ENCODE data around the gene RAI1. TPM values are rescaled to one million over a fixed set of nuclear protein-coding genes. Genes with fewer than 3 reads are reported as not detected.
"Not testable (repeated sequence)": the region's sequence is repeated elsewhere in the genome, so short reads cannot be mapped to it uniquely, and the experiment has no call there.

The RAI1 gene
- total RNA-seq, 2 experiments from 2014 or later, result 17.1 to 49.4 TPM

GRCh38 chr17:17685775-17686291 is 4.6 kb downstream of the RAI1 start:
- Histone ChIP-seq H3K79me2 (ENCODE audit: insufficient read depth, low read depth, low read length) (peaks cover 71% of the 10 kb centered on the region), H3K36me3 (ENCODE audit: insufficient read depth, low read length) (peaks cover 16% of the 10 kb centered on the region; the same call in 1 of the 2 replicates), H3K27ac (ENCODE audit: low read depth, low read length, poor library complexity, severe bottlenecking) (no peak overlapping the region), H3K9me3 (ENCODE audit: low read length) (no peaks in the 10 kb centered on the region), H3K4me1 (ENCODE audit: insufficient read depth, low read length, poor library complexity, severe bottlenecking) (peaks cover 59% of the 10 kb centered on the region), H3K9me2 (ENCODE audit: insufficient read depth, low read length) (no peaks in the 10 kb centered on the region), H2AFZ (ENCODE audit: low read length) (no peak overlapping the region), H4K20me1 (ENCODE audit: insufficient read depth, low read length) (no peaks in the 10 kb centered on the region; the same call in 1 of the 2 replicates), H3K4me3 (ENCODE audit: low read depth, low read length, poor library complexity, severe bottlenecking) (no peak overlapping the region), H3K4me2 (ENCODE audit: low read length) (peak overlapping the region; percentile 0; the same call in 1 of the 2 replicates)
- TF ChIP-seq EZH2phosphoT487 (IDR thresholded peaks at IDR 0.05; ENCODE audit: borderline replicate concordance, low read depth, low read length) (no peak), CTCF (conservative IDR thresholded peaks at IDR 0.05; ENCODE audit: low read length) (no peak)
- ChIA-PET CTCF (ENCODE audit: unreplicated experiment) (no interaction called here), POLR2A (no interaction called here)
- intact Hi-C loops (cut with micrococcal nuclease; ENCODE audit: unreplicated experiment), result no loop called here
- no TSS peak for BruUV-seq (replicated peaks)
- no peak for DNase-seq (ENCODE audit: low spot score)

- H2AFZ ChIP-seq (ENCODE audit: low read length), result no peak overlapping the region
- BruUV-seq (replicated peaks), result no TSS peak
- H3K4me1 ChIP-seq (ENCODE audit: insufficient read depth, low read length, poor library complexity, severe bottlenecking), result peaks cover 79% of the 10 kb centered on the region
- ChIA-PET POLR2A (no interaction called here), CTCF (ENCODE audit: unreplicated experiment) (no interaction called here)
- H3K27ac ChIP-seq (ENCODE audit: low read depth, low read length, poor library complexity, severe bottlenecking), result no peak overlapping the region
- H3K9me3 ChIP-seq (ENCODE audit: low read length), result no peaks in the 10 kb centered on the region
- H3K4me3 ChIP-seq (ENCODE audit: low read depth, low read length, poor library complexity, severe bottlenecking), result no peak overlapping the region
- H4K20me1 ChIP-seq (ENCODE audit: insufficient read depth, low read length), result 0 out of 2 replicates have a peak, but pooled peaks cover 4% of the 10 kb centered on the region
- TF ChIP-seq EZH2phosphoT487 (IDR thresholded peaks at IDR 0.05; ENCODE audit: borderline replicate concordance, low read depth, low read length) (no peak), CTCF (conservative IDR thresholded peaks at IDR 0.05; ENCODE audit: low read length) (no peak)
- H3K36me3 ChIP-seq (ENCODE audit: insufficient read depth, low read length), result peaks cover 9% of the 10 kb centered on the region; the same call in 1 of the 2 replicates
- intact Hi-C loops (cut with micrococcal nuclease; ENCODE audit: unreplicated experiment), result no loop called here
- H3K4me2 ChIP-seq (ENCODE audit: low read length), result no peak overlapping the region
- peaks cover 66% of the 10 kb centered on the region for H3K79me2 ChIP-seq (ENCODE audit: insufficient read depth, low read depth, low read length)
- no peaks in the 10 kb centered on the region for H3K9me2 ChIP-seq (ENCODE audit: insufficient read depth, low read length)
- DNase-seq (ENCODE audit: low spot score), result no peak
Observed at GRCh38 chr17:17689312-17689711, 8.1 kb downstream of the RAI1 start.

- H3K36me3 ChIP-seq (ENCODE audit: insufficient read depth, low read length); H3K4me3 ChIP-seq (ENCODE audit: low read depth, low read length, poor library complexity, severe bottlenecking); CTCF ChIA-PET (ENCODE audit: unreplicated experiment); BruUV-seq (replicated peaks); H2AFZ ChIP-seq (ENCODE audit: low read length); H3K9me3 ChIP-seq (ENCODE audit: low read length); intact Hi-C loops (cut with micrococcal nuclease; ENCODE audit: unreplicated experiment); H4K20me1 ChIP-seq (ENCODE audit: insufficient read depth, low read length); DNase-seq (ENCODE audit: low spot score); H3K9me2 ChIP-seq (ENCODE audit: insufficient read depth, low read length): not testable (repeated sequence)
- H3K4me1 ChIP-seq (ENCODE audit: insufficient read depth, low read length, poor library complexity, severe bottlenecking), result peaks cover 73% of the 10 kb centered on the region
- H3K27ac ChIP-seq (ENCODE audit: low read depth, low read length, poor library complexity, severe bottlenecking), result peak overlapping the region; percentile 74
- POLR2A ChIA-PET, result interaction anchor here (0.6 to 4.3 kb wide), 4 partner anchors 7 to 412 kb away, joined by 3 to 20 read pairs (median 4); no protein-coding TSS in a partner anchor
- peak overlapping the region; percentile 75 for H3K4me2 ChIP-seq (ENCODE audit: low read length)
- H3K79me2 ChIP-seq (ENCODE audit: insufficient read depth, low read depth, low read length), result peaks cover 62% of the 10 kb centered on the region
Observed at GRCh38 chr17:17690233-17690632, 9.0 kb downstream of the RAI1 start.

Data from OCI-LY7 (cell line).